ENCODE measurements around the gene CAMK1. TPM values are rescaled to one million over a fixed set of nuclear protein-coding genes. Genes with fewer than 3 reads are reported as not detected.

Gene CAMK1
- total and polyA plus RNA-seq, 2 of the 4 experiments (the other 2 are of a cell fraction): 33.3 to 36.4 TPM

DNA sequence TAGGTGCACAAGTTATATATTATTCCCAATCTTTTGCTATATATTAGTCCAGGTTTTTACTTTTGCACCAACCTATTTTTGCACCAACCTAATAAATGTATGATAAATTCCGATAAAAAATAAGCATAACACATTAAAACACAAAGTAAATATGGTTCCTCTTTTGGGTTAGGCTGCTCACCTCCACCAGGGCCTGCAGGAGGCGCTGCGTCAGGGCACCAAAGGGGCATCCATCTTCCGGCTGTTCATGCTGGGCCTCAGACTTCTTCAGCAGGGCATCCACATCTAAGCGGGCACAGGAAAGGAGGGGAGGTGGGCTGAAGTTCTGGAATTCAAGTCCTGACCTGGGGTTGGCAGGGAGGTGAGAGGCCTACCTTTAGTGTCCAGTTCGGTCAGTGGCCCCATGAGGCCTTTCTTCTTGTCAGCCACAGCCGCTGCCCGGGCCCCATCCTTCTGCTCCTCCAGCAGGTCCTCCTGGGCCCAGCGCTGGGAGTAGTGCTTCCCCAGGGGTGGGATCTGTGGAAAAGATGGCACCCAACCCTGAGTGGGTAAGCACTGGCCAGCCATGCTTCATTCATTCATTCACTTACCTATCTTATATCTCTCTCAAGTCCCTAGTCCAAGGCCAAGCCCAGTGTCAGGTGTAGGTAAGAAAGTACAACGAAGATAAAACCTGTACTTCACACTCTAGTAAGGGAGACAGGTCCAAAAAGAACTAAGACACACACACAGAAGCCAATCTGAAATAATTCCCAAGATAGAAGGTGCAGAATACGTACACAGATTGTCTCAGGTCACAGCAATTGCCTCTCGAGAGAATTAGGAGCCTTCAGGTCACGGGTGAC lies 17.3 kb upstream of the CAMK1 start:
- H3K4me1 ChIP-seq (ENCODE audit: control insufficient read depth, insufficient read depth, low read length): peaks cover 9% of the 10 kb centered on the region
- BruUV-seq (replicated peaks): no TSS peak

More for the DNA sequence above, 17.3 kb upstream of the CAMK1 start:
- DNase-seq (no peak), ATAC-seq (ENCODE audit: low read depth) (no peak)
- Histone ChIP-seq H3K79me1 (ENCODE audit: low read depth in 1 of 2, low read length in 2 of 2) (peaks cover 25 to 27% of the 10 kb centered on the region in 2 experiments), H4K8ac (ENCODE audit: low read depth in 2 of 2, low read length in 2 of 2) (no peak overlapping the region), H3K4me3 (ENCODE audit: insufficient read depth, low read depth, low read length) (no peak overlapping the region), H3K14ac (replicated peaks; ENCODE audit: low read depth, low read length) (no peak overlapping the region), H3K23ac (ENCODE audit: low read depth, low read length) (no peak overlapping the region), H3K56ac (ENCODE audit: extremely low read depth, insufficient read depth, low read length) (no peak overlapping the region), H4K20me1 (ENCODE audit: insufficient read depth, low read length) (no peaks in the 10 kb centered on the region), H4K5ac (ENCODE audit: low read depth, low read length) (no peak overlapping the region), H2BK5ac (ENCODE audit: low read depth, low read length, poor library complexity, severe bottlenecking) (no peak overlapping the region), H4K91ac (ENCODE audit: insufficient read depth, low read depth, low read length) (no peak overlapping the region), H2BK20ac (ENCODE audit: low read depth, low read length) (no peak overlapping the region), H3K4ac (ENCODE audit: low read depth, low read length) (no peak overlapping the region), H3K9ac (ENCODE audit: low read depth, low read length) (no peak overlapping the region), H3K4me2 (ENCODE audit: low read depth, low read length) (no peak overlapping the region), H2AFZ (replicated peaks; ENCODE audit: low read length, poor library complexity) (no peak overlapping the region), H2BK15ac (ENCODE audit: low read depth, low read length) (no peak overlapping the region), H3K27ac (ENCODE audit: insufficient read depth, low read length) (no peak overlapping the region), H3K9me3 (ENCODE audit: control insufficient read depth, insufficient read depth, low read length) (no peaks in the 10 kb centered on the region), H2BK120ac (ENCODE audit: low read depth, low read length) (no peak overlapping the region), H2AK9ac (replicated peaks; ENCODE audit: low read depth, low read length, poor library complexity) (peak overlapping the region; percentile 34), H3K18ac (ENCODE audit: low read depth, low read length) (no peak overlapping the region), H2AK5ac (ENCODE audit: low read depth, low read length) (no peak overlapping the region), H3K36me3 (ENCODE audit: control insufficient read depth, insufficient read depth, low read length) (peaks cover 46% of the 10 kb centered on the region), H3K9me1 (ENCODE audit: insufficient read depth, low read length) (peaks cover 15% of the 10 kb centered on the region), H3K27me3 (ENCODE audit: control insufficient read depth, insufficient read depth, low read length) (no peaks in the 10 kb centered on the region)
- in situ Hi-C loops (cut with MboI; ENCODE audit: low sequenced_read_pairs) (no loop called here), intact Hi-C loops (cut with micrococcal nuclease) (no loop called here), dilution Hi-C loops (cut with HindIII; ENCODE audit: low sequenced_read_pairs, unreplicated experiment) (no loop called here)
- TF ChIP-seq RCOR1 (IDR thresholded peaks at IDR 0.05; ENCODE audit: insufficient replicate concordance, low read length) (no peak), CHD1 (IDR thresholded peaks at IDR 0.05; ENCODE audit: low read depth, low read length) (no peak), MAZ (IDR thresholded peaks at IDR 0.05; ENCODE audit: borderline replicate concordance, low read depth, low read length) (no peak), POLR2A (IDR thresholded peaks at IDR 0.05; ENCODE audit: low read depth, low read length) (no peak), MAFK (IDR thresholded peaks at IDR 0.05; ENCODE audit: low read depth, low read length) (no peak), BHLHE40 (IDR thresholded peaks at IDR 0.05; ENCODE audit: low read depth, low read length) (no peak), NFE2L2 (IDR thresholded peaks at IDR 0.05; ENCODE audit: low read depth, low read length) (no peak), RFX5 (IDR thresholded peaks at IDR 0.05; ENCODE audit: low read depth, low read length) (no peak)
- TF ChIP-seq, protein P1, sequence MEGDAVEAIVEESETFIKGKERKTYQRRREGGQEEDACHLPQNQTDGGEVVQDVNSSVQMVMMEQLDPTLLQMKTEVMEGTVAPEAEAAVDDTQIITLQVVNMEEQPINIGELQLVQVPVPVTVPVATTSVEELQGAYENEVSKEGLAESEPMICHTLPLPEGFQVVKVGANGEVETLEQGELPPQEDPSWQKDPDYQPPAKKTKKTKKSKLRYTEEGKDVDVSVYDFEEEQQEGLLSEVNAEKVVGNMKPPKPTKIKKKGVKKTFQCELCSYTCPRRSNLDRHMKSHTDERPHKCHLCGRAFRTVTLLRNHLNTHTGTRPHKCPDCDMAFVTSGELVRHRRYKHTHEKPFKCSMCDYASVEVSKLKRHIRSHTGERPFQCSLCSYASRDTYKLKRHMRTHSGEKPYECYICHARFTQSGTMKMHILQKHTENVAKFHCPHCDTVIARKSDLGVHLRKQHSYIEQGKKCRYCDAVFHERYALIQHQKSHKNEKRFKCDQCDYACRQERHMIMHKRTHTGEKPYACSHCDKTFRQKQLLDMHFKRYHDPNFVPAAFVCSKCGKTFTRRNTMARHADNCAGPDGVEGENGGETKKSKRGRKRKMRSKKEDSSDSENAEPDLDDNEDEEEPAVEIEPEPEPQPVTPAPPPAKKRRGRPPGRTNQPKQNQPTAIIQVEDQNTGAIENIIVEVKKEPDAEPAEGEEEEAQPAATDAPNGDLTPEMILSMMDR (conservative IDR thresholded peaks at IDR 0.05; ENCODE audit: low read depth, low read length): 0 out of 2 replicates have a peak, but pooled peaks have one; percentile 34
- ChIA-PET POLR2A (ENCODE audit: unreplicated experiment) (no interaction called here), CTCF (no interaction called here)
- 96% methylated on average over 4 of the region's 13 CpGs; no CpG with 5 or more reads in 1 of the 2 experiments for WGBS, 2 experiments (ENCODE audit: extremely low coverage in 2 of 2, insufficient read length in 1 of 2)

Measured in IMR-90 (cell line).